K562 (cell line): ENCODE measurements around the gene ACRV1. TPM values are rescaled to one million over a fixed set of nuclear protein-coding genes. Genes with fewer than 3 reads are reported as not detected.

Experiments used
- ATAC-seq: fragments of 200-7000 bp; cut with Tn5 transposase; 3 replicates; pipeline ENCODE4 v1.9.1; 2020; ENCODE audit warnings: moderate library complexity
- BruUV-seq: library from RNA; stranded (reverse); fragments of 400-500 nt; replicated peaks from 2 replicates; lab custom pipeline; 2021; lab: Mats Ljungman, UMichigan
- CTCF ChIA-PET: fragments of 300-600 bp; formaldehyde crosslinking; extraction: SDS; loops from one replicate; lab custom pipeline; 2021; ENCODE audit warnings: low intra/inter-chr PET ratio; lab: Yijun Ruan, JAX
- POLR2A ChIA-PET: fragments of 300-600, 350-650 bp; sonication (Branson Sonifier 250); formaldehyde crosslinking; extraction: SDS; loops from one replicate; lab custom pipeline; 2021; ENCODE audit warnings: antibody characterized with exemption, inconsistent platforms; lab: Yijun Ruan, JAX
- DNase-seq, 4 experiments: peaks; one replicate each; pipeline versions ENCODE4 v3.0.0 to v3.0.0-alpha.2; 2011 to 2018; ENCODE audit warnings: low spot score in 3 of 4, mixed read lengths in 3 of 4; ENCODE audit errors: extremely low read depth in 1 of 4
- FAIRE-seq: peaks from 2 replicates; lab custom pipeline; 2011; peaks lifted over from hg19 to GRCh38; lab: Jason Lieb, UNC
- H2AFZ ChIP-seq: 2 replicates; pipeline ENCODE4 v1.6.0; 2011; ENCODE audit warnings: low read depth, low read length, control low read depth, inconsistent platforms
- H3K27ac ChIP-seq: fragments of 200-600 bp; 3 replicates; pipeline ENCODE4 v1.8.0; 2011; ENCODE audit warnings: low read depth, mild to moderate bottlenecking, control low read depth, inconsistent platforms, low read length, moderate library complexity, mixed read lengths; ENCODE audit errors: extremely low read depth
- H3K27me3 ChIP-seq, 2 experiments: fragments of 300-600 bp in 1 of 2; 2 replicates in 1 of 2; 3 replicates in 1 of 2; pipeline versions ENCODE4 v1.6.0 to v1.8.0; 2011; ENCODE audit warnings: inconsistent platforms in 2 of 2, low read length in 2 of 2, mild to moderate bottlenecking in 1 of 2, mixed read lengths in 1 of 2, moderate library complexity in 1 of 2; ENCODE audit not compliant: control insufficient read depth in 2 of 2, insufficient read depth in 2 of 2
- H3K36me3 ChIP-seq: fragments of 300-600 bp; 3 replicates; pipeline ENCODE4 v1.8.0; 2011; ENCODE audit warnings: mild to moderate bottlenecking, low read length, inconsistent platforms; ENCODE audit not compliant: control insufficient read depth, insufficient read depth
- H3K4me1 ChIP-seq, 2 experiments: fragments of 200-600 bp in 1 of 2; replicated peaks in 1 of 2; 2 replicates in 1 of 2; 3 replicates in 1 of 2; pipeline versions ENCODE4 v1.5.1 to v1.8.0; 2011; ENCODE audit warnings: inconsistent platforms in 2 of 2, low read length in 2 of 2, mild to moderate bottlenecking in 1 of 2, mixed read lengths in 1 of 2, moderate library complexity in 1 of 2; ENCODE audit not compliant: control insufficient read depth in 2 of 2, insufficient read depth in 2 of 2
- H3K4me2 ChIP-seq: 2 replicates; pipeline ENCODE4 v1.6.1; 2011; ENCODE audit warnings: low read length, control low read depth, inconsistent platforms, mixed read lengths; ENCODE audit not compliant: insufficient read depth
- H3K4me3 ChIP-seq: fragments of 200-600 bp; sonication (generic), shearing (Covaris generic); 2 replicates; pipeline ENCODE4 v1.5.1; 2016; ENCODE audit warnings: control low read depth, inconsistent platforms
- H3K79me2 ChIP-seq: fragments of 200-600 bp; 3 replicates; pipeline ENCODE4 v1.8.0; 2011; ENCODE audit warnings: low read length, inconsistent platforms; ENCODE audit not compliant: control insufficient read depth, insufficient read depth
- H3K9ac ChIP-seq, 2 experiments: 2 replicates each; pipeline versions ENCODE4 v1.6.0 to v1.6.1; 2011; ENCODE audit warnings: low read depth in 2 of 2, low read length in 2 of 2, control low read depth in 1 of 2, inconsistent platforms in 1 of 2, mild to moderate bottlenecking in 1 of 2, mixed read lengths in 1 of 2; ENCODE audit not compliant: insufficient read depth in 1 of 2
- H3K9me1 ChIP-seq: one replicate; pipeline ENCODE4 v1.6.0; 2011; ENCODE audit warnings: inconsistent platforms, mild to moderate bottlenecking, low read length, moderate library complexity; ENCODE audit not compliant: control insufficient read depth, insufficient read depth
- H3K9me3 ChIP-seq: replicated peaks from 2 replicates; pipeline ENCODE4 v1.5.1; 2011; ENCODE audit warnings: low read depth, low read length, inconsistent platforms; ENCODE audit not compliant: control insufficient read depth, insufficient read depth
- H4K20me1 ChIP-seq: replicated peaks from 2 replicates; pipeline ENCODE4 v1.6.1; 2011; ENCODE audit warnings: low read length, inconsistent platforms, mixed read lengths; ENCODE audit not compliant: control insufficient read depth, insufficient read depth
- ARHGAP35 ChIP-seq: fragments of 450-650 bp; IDR thresholded peaks from 2 replicates; pipeline ENCODE4 v1.6.1; 2018; ENCODE audit not compliant: partially characterized antibody
- CBX3 ChIP-seq, 2 experiments: IDR thresholded peaks; 1 replicate in 1 of 2; 2 replicates in 1 of 2; pipeline ENCODE4 v1.6.1; 2012; ENCODE audit warnings: inconsistent platforms in 2 of 2, low read length in 2 of 2, borderline replicate concordance in 1 of 2, control low read depth in 1 of 2
- DNMT1 ChIP-seq: fragments of 450-650 bp; IDR thresholded peaks from 2 replicates; pipeline ENCODE4 v1.6.1; 2016; ENCODE audit warnings: antibody characterized with exemption, mild to moderate bottlenecking
- ETV1 ChIP-seq: fragments of 450-650 bp; conservative IDR thresholded peaks from 2 replicates; pipeline ENCODE4 v1.6.1; 2016; ENCODE audit warnings: missing genetic modification characterization, control low read depth, low read depth, missing compliant biosample characterization
- GATAD2A ChIP-seq: fragments of 450-650 bp; IDR thresholded peaks from 2 replicates; pipeline ENCODE4 v1.6.1; 2017
- KHSRP ChIP-seq: fragments of 450-650 bp; IDR thresholded peaks from 2 replicates; pipeline ENCODE4 v1.6.1; 2017
- PRPF4 ChIP-seq: fragments of 200-400 bp; formaldehyde crosslinking; IDR thresholded peaks from one replicate; pipeline ENCODE4 v1.6.1; 2017; ENCODE audit warnings: low read length, low read depth, mild to moderate bottlenecking; ENCODE audit not compliant: insufficient read depth, poor library complexity, severe bottlenecking
- RBFOX2 ChIP-seq: fragments of 200-400 bp; formaldehyde crosslinking; IDR thresholded peaks from 2 replicates; pipeline ENCODE4 v1.6.1; 2017; ENCODE audit warnings: low read depth, mild to moderate bottlenecking, low read length, moderate library complexity
- TAL1 ChIP-seq: fragments of 450-650 bp; IDR thresholded peaks from 2 replicates; pipeline ENCODE4 v1.6.1; 2016; ENCODE audit warnings: mild to moderate bottlenecking
- WGBS: fragments of 100-300 bp; shearing (Covaris generic); methylation state at CpG from one replicate; pipeline ENCODE4 v1.1.6; 2016; ENCODE audit warnings: low coverage, mixed read lengths; ENCODE audit not compliant: insufficient coverage; ENCODE audit errors: missing lambda C conversion rate; 5-methylcytosine and 5-hydroxymethylcytosine counted together
- in situ Hi-C: fragments of 300-500 bp; cut with MboI; formaldehyde crosslinking; loops from 4 replicates; pipeline ENCODE4 v1.15.0; 2018; ENCODE audit warnings: inconsistent platforms, mixed read lengths
- intact Hi-C: fragments of 100-400 bp; cut with micrococcal nuclease; formaldehyde crosslinking; loops from 2 replicates; pipeline ENCODE4 v1.14.2; 2022
- polyA plus RNA-seq, 8 experiments: library from polyadenylated mRNA; depleted of rRNA in 4 of 8; stranded (reverse) in 5 of 8; unstranded in 3 of 8; fragments of >200 nt; fragmentation: Nextera tagmentation in 2 of 8; fragmentation: Illumina TruSeq in 1 of 8; extraction: Ambion mirVana in 2 of 8; extraction: Trizol in 1 of 8; gene quantifications; 2 replicates each; pipeline versions ENCODE4 v1.2.1 to v1.2.3, GENCODE V29; 2011 to 2014; ENCODE audit warnings: inconsistent platforms in 1 of 8, missing spikeins in 1 of 8
- total RNA-seq, 7 experiments: library from RNA; depleted of rRNA in 6 of 7; stranded (reverse); fragments of >200 nt in 6 of 7; fragmentation: Illumina TruSeq in 2 of 7; extraction: Trizol in 2 of 7; gene quantifications; 2 replicates each; pipeline versions ENCODE4 v1.2.1 to v1.2.3, GENCODE V29; 2011 to 2021; ENCODE audit warnings: low replicate concordance in 1 of 7
- TF ChIP-seq, protein P1 (sequence below): sonication (generic); formaldehyde crosslinking; IDR thresholded peaks from 2 replicates; pipeline ENCODE4 v1.8.1; 2022; ENCODE audit warnings: missing genetic modification reagents
- TF ChIP-seq, protein P2 (sequence below): fragments of 150-350 bp; IDR thresholded peaks from 2 replicates; pipeline ENCODE4 v1.6.1; 2014; ENCODE audit warnings: low read depth, mild to moderate bottlenecking, low read length, borderline replicate concordance

ACRV1 gene
- total and polyA plus RNA-seq, 9 of the 15 experiments (the other 6 are each of a cell fraction or from before 2014, with no cell fraction given) = 0.22 to 0.25 TPM; not detected in 7

DNA sequence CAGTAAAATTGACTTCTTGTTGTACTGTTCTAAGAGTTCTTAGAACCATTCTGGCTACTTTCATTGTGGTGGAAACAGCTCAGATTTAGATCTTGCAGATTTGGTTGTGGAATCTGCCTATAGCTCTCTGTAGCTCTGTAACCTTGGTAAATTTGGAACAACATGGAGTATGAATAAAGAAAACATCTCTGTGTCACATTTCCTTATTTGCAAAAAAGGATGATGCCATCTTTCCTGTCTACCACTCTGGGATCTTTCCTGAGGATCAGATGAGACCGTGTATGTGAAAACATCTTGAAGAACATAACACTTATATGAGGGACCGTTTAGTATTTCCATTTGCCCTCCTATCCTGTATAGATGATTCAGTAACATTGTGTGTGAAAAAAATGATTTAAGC is 9.1 kb downstream of the ACRV1 start (continued):
- TF ChIP-seq CBX3 (IDR thresholded peaks at IDR 0.05; ENCODE audit: borderline replicate concordance in 1 of 2, low read length in 2 of 2) (no peak), KHSRP (no peak), PRPF4 (no peak), GATAD2A (no peak)
- TF ChIP-seq, protein P1, sequence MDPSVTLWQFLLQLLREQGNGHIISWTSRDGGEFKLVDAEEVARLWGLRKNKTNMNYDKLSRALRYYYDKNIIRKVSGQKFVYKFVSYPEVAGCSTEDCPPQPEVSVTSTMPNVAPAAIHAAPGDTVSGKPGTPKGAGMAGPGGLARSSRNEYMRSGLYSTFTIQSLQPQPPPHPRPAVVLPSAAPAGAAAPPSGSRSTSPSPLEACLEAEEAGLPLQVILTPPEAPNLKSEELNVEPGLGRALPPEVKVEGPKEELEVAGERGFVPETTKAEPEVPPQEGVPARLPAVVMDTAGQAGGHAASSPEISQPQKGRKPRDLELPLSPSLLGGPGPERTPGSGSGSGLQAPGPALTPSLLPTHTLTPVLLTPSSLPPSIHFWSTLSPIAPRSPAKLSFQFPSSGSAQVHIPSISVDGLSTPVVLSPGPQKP (CRISPR knock-in tag) = no peak
- TF ChIP-seq, protein P2, sequence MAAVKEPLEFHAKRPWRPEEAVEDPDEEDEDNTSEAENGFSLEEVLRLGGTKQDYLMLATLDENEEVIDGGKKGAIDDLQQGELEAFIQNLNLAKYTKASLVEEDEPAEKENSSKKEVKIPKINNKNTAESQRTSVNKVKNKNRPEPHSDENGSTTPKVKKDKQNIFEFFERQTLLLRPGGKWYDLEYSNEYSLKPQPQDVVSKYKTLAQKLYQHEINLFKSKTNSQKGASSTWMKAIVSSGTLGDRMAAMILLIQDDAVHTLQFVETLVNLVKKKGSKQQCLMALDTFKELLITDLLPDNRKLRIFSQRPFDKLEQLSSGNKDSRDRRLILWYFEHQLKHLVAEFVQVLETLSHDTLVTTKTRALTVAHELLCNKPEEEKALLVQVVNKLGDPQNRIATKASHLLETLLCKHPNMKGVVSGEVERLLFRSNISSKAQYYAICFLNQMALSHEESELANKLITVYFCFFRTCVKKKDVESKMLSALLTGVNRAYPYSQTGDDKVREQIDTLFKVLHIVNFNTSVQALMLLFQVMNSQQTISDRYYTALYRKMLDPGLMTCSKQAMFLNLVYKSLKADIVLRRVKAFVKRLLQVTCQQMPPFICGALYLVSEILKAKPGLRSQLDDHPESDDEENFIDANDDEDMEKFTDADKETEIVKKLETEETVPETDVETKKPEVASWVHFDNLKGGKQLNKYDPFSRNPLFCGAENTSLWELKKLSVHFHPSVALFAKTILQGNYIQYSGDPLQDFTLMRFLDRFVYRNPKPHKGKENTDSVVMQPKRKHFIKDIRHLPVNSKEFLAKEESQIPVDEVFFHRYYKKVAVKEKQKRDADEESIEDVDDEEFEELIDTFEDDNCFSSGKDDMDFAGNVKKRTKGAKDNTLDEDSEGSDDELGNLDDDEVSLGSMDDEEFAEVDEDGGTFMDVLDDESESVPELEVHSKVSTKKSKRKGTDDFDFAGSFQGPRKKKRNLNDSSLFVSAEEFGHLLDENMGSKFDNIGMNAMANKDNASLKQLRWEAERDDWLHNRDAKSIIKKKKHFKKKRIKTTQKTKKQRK = no peak
- TF ChIP-seq, all 486 proteins: peak for 0

DNA sequence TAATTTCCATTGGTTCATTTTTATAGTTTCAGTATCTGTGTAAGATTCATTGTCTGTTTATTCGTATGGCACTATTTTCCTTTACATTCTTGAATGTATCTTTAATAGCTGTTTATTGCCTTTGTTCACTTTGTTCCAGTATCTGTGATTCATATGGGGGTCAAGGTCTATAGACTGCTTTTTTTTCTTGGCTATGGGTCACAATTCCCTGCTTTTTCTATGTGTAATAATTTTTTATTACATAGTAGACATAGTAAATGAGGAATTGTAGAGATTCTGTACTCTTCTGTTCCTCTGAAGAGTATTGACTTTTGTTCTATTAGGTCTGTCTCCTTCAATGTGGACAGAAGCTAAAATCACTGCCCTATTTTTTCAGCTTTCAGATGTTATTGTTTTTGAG is 10.5 kb downstream of the ACRV1 start:
- no peaks in the 10 kb centered on the region for H3K4me1 ChIP-seq
- in situ Hi-C loops (no loop called here), intact Hi-C loops (no loop called here)
- BruUV-seq = no TSS peak
- no peak overlapping the region for H3K4me3 ChIP-seq
- H3K79me2 ChIP-seq = peaks cover 4% of the 10 kb centered on the region; the same call in 2 of the 3 replicates
- ChIA-PET POLR2A (interaction anchor here (0.7 to 1.6 kb wide), 3 partner anchors 10 to 28 kb away, joined by 3 to 5 read pairs (median 4); no protein-coding TSS in a partner anchor), CTCF (no interaction called here)
- no peaks in the 10 kb centered on the region for H3K9me1 ChIP-seq
- H3K9ac ChIP-seq = no peak overlapping the region
- H3K27me3 ChIP-seq = no peaks in the 10 kb centered on the region
- no peaks in the 10 kb centered on the region for H3K9me3 ChIP-seq
- ATAC-seq = no peak
- DNase-seq = no peak
- TF ChIP-seq TAL1 (no peak), ARHGAP35 (no peak), ETV1 (tag) (no peak), RBFOX2 (no peak), DNMT1 (no peak)
- no peak overlapping the region for H3K4me2 ChIP-seq
- H4K20me1 ChIP-seq = no peaks in the 10 kb centered on the region
- WGBS = 80% methylated on average over 1 of the region's 1 CpG
- FAIRE-seq = no peak
- no peak overlapping the region for H3K27ac ChIP-seq
- peaks cover 49% of the 10 kb centered on the region for H3K36me3 ChIP-seq
- H2AFZ ChIP-seq = no peak overlapping the region
